Activated naive CD4-positive, alpha-beta T cell treated with anti-CD3 and anti-CD28 coated beads, Interleukin-2, amount 50 U/mL, for 72 hours (primary cell): ENCODE results near the gene CAMSAP3. TPM values are rescaled to one million over a fixed set of nuclear protein-coding genes. Genes with fewer than 3 reads are reported as not detected.
A peak's percentile ranks its signal among the peaks of the same experiment; 100 is the strongest.

Experiments
- ATAC-seq, 2 donors: fragments of 150-1000 bp; cut with Tn5 transposase; 2 replicates each; pipeline ENCODE4 v1.10.0; 2021; ENCODE audit warnings: mild to moderate bottlenecking in 2 of 2, moderate library complexity in 2 of 2
- DNase-seq, 2 donors: peaks; one replicate each; pipeline ENCODE4 v3.0.0; 2021 to 2022; ENCODE audit warnings: low spot score in 2 of 2
- H3K27ac Mint-ChIP-seq, 2 donors: one replicate each; pipeline ENCODE4 v1.8.0; 2022; ENCODE audit warnings: mild to moderate bottlenecking in 2 of 2, mixed read lengths in 2 of 2
- H3K36me3 Mint-ChIP-seq, 2 donors: one replicate each; pipeline ENCODE4 v1.8.0; 2022; ENCODE audit warnings: mixed read lengths in 2 of 2
- H3K9me3 Mint-ChIP-seq, 2 donors: one replicate each; pipeline ENCODE4 v1.8.0; 2022; ENCODE audit warnings: mixed read lengths in 2 of 2
- total RNA-seq, 2 donors: library from RNA; stranded (reverse); gene quantifications; one replicate each; pipeline ENCODE4 v1.2.3, GENCODE V29; 2022

The CAMSAP3 gene, protein sequence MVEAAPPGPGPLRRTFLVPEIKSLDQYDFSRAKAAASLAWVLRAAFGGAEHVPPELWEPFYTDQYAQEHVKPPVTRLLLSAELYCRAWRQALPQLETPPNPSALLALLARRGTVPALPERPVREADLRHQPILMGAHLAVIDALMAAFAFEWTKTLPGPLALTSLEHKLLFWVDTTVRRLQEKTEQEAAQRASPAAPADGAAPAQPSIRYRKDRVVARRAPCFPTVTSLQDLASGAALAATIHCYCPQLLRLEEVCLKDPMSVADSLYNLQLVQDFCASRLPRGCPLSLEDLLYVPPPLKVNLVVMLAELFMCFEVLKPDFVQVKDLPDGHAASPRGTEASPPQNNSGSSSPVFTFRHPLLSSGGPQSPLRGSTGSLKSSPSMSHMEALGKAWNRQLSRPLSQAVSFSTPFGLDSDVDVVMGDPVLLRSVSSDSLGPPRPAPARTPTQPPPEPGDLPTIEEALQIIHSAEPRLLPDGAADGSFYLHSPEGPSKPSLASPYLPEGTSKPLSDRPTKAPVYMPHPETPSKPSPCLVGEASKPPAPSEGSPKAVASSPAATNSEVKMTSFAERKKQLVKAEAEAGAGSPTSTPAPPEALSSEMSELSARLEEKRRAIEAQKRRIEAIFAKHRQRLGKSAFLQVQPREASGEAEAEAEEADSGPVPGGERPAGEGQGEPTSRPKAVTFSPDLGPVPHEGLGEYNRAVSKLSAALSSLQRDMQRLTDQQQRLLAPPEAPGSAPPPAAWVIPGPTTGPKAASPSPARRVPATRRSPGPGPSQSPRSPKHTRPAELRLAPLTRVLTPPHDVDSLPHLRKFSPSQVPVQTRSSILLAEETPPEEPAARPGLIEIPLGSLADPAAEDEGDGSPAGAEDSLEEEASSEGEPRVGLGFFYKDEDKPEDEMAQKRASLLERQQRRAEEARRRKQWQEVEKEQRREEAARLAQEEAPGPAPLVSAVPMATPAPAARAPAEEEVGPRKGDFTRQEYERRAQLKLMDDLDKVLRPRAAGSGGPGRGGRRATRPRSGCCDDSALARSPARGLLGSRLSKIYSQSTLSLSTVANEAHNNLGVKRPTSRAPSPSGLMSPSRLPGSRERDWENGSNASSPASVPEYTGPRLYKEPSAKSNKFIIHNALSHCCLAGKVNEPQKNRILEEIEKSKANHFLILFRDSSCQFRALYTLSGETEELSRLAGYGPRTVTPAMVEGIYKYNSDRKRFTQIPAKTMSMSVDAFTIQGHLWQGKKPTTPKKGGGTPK
- under 1 TPM; 0.07 to 0.80 TPM for total RNA-seq

DNA sequence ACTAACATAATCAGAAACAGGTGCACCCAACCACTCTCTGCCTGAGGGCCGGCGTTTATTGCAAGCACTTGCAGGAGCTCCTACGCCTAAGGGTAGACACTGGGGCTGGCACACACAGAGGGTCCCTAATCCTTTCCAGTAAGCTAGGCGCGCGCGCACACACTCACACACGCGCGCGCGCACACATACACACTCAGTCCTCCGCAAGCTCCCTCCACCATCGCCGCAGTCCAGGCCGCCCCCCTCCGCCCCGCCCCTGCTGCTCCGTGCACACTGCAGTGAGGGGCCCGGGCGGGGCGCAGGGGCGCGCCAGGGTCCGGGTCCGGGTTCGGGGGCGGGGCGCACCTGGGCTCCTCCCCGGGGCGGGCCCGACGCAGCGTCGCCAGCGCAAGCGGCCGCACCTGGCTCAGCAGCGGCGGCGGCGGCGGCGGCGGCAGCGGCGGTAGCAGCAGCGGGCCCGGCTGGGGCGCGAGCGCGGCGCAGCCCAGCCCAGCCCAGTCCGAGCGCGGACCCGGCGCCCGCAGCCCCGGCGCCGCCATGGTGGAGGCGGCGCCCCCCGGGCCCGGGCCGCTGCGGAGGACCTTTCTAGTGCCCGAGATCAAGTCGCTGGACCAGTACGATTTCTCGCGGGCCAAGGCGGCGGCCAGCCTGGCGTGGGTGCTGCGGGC, at the start of gene CAMSAP3:
CAMSAP3 (plus strand) TSS at position 398 of the 668 bp plus-strand sequence; CDS start at position 538, 140 bp downstream.
- DNase-seq (peak in 1 of 2 donors; percentile 62), ATAC-seq (peak; percentile 70 to 87)
- H3K9me3 Mint-ChIP-seq = no peaks in the 10 kb centered on the region
- H3K27ac Mint-ChIP-seq = no peak within 1 kb of the TSS
- no peaks in the 10 kb centered on the region for H3K36me3 Mint-ChIP-seq

DNA sequence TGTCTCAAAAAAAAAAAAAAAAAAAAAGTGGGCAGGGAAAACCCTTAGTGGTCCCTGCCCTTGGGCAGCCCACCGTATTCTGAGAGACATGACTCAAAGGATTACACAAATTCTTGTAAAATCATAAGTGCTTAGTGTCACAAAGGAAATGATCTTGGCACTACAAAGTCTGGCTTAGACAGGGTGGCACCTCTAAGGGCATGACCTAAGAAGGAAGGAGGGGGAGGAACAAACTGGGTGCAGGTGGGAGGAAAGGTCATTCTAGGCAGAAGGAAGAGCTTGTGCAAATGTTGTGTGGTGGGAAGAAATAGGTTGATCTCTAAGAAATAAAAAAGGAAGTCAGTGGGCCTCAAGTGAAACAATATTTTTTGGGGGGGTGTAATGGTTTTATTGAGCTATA, 49.8 kb upstream of the CAMSAP3 start:
- no peaks in the 10 kb centered on the region for H3K9me3 Mint-ChIP-seq
- DNase-seq = no peak
- H3K27ac Mint-ChIP-seq = peak overlapping the region; percentile 2 to 83
- peak; percentile 61 to 85 for ATAC-seq
- H3K36me3 Mint-ChIP-seq = peaks cover 0 to 13% of the 10 kb centered on the region in 2 donors

DNA sequence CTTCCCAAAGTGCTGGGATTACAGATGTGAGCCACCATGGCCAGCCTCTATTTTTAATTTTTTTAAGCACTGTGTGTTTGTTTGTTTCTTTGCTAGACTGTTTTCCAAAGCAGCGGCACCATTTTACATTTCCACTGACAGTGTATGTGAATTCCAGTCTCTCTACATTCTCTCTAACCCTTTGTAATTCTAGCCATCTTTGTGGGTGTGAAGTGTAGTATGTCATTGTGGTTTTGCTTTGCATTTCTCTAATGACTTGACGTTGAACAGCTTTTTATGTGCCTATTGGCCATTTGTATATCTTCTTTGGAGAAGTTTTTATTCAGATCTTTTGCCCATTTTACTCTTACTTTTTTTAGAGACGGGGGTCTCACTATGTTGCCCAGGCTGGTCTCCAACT, 48.5 kb upstream of the CAMSAP3 start:
- Mint-ChIP-seq H3K27ac (peak overlapping the region; percentile 56 to 82), H3K36me3 (peaks cover 0 to 8% of the 10 kb centered on the region in 2 donors)
- ATAC-seq = peak in 1 of 2 donors; percentile 64

DNA sequence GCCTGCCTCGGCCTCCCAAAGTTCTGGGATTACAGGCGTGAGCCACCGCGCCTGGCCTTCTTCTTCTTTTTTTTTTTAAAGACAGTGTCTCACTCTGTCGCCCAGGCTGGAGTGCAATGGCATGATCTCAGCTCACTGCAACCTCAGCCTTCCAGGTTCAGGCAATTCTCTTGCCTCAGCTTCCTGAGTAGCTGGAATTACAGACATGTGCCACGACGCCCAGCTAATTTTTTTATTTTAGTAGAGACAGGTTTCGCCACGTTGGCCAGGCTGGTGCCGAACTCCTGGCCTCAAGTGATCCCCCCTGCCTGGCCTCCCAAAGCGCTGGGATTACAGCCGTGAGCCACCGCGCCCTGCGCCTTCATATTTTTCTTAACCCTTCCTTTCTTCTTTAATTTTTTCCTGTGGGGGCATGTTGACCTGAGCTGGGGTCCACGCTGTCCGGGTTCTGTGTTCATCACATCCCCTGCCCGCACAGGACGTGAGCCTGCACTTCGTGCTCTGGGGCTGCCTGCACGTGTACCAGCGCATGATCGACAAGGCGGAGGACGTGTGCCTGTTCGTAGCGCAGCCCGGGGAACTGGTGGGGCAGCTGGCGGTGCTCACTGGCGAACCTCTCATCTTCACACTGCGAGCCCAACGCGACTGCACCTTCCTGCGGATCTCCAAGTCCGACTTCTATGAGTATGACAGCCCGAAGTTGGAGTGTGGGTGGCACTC, 46.1 kb upstream of the CAMSAP3 start:
- no peak for ATAC-seq
- no peak for DNase-seq
- Mint-ChIP-seq H3K27ac (no peak overlapping the region), H3K36me3 (peaks cover 0 to 6% of the 10 kb centered on the region in 2 donors), H3K9me3 (no peaks in the 10 kb centered on the region)

More for the DNA sequence above, 48.5 kb upstream of the CAMSAP3 start:
- no peak for DNase-seq
- no peaks in the 10 kb centered on the region for H3K9me3 Mint-ChIP-seq

DNA sequence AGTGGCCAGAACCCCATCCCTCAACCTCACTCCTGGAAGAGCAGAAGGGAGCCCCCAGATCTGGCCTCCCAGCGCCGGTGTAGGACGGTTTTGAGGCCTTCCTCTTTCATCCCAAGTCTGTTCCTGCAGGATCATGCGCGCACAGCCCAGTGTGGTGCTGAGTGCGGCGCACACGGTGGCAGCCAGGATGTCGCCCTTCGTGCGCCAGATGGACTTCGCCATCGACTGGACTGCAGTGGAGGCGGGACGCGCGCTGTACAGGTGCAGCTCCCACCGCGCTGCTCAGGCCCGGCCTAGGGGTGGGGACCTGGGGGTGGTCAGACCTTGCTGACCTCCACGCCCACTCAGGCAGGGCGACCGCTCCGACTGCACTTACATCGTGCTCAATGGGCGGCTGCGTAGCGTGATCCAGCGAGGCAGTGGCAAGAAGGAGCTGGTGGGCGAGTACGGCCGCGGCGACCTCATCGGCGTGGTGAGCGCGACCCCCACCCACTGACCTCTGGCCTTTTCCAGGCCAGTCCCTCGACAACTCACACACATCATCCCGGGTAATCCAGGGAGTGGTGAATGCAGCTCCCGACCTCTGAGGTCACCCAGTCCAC, 45.4 kb upstream of the CAMSAP3 start:
- ATAC-seq = no peak
- peaks cover 0 to 6% of the 10 kb centered on the region in 2 donors for H3K36me3 Mint-ChIP-seq
- H3K27ac Mint-ChIP-seq = no peak overlapping the region

DNA sequence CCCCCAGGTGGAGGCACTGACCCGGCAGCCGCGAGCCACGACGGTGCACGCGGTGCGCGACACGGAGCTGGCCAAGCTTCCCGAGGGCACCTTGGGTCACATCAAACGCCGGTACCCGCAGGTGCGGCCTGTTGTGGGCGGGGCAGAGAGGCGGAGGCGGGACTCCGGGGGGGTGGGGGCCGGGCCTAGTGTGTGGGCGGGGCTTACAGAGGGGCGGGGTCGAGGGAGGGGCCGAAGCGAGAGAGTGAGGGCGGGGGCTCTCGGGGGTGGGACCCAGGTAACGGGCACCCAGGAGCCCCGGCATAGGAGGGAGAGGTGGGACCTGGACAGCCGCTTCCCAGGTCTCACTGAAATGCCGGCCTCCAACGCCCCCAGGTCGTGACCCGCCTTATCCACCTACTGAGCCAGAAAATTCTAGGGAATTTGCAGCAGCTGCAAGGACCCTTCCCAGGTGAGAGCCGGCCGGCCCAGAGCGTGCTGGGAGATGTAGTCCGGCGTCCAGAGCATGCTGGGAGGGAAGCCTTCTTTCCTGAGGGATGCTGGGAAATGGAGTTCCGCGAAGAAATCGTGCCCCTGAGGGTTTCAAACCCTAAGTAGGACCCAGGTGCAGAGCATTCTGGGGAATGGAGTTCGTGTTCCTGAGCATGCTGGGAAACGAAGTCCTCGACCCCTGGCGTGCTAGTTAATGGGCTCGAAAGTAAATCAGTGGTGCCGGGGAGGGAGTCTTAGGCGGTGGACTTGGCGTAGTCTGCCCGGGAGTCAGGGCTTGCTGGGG, 44.5 kb upstream of the CAMSAP3 start:
- Mint-ChIP-seq H3K9me3 (no peaks in the 10 kb centered on the region), H3K27ac (peak overlapping the region in 1 of 2 donors; percentile 55), H3K36me3 (peaks cover 0 to 6% of the 10 kb centered on the region in 2 donors)
- DNase-seq (peak in 1 of 2 donors; percentile 25), ATAC-seq (peak in 1 of 2 donors; percentile 74)

More for the DNA sequence above, 45.4 kb upstream of the CAMSAP3 start:
- DNase-seq = no peak
- no peaks in the 10 kb centered on the region for H3K9me3 Mint-ChIP-seq

DNA sequence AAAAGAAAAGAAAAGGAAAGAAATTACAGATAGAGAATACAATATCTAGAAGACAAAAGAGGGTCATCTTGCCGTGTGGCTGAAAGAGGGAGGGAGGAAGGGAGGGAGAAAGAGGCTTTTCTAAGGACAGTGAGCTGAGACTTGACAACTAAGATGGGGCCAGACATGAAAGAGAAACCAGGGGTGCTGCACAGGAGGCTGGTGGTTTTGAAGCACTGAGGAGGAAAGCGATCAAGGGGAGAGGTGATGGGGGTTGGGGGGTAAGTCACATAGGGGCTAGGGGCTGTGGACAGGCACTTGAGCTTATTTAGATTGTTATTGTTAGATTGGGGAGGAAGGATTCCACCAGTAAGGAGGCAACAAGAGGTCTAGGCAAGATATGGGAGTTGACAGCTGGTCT, 42.9 kb upstream of the CAMSAP3 start:
- Mint-ChIP-seq H3K36me3 (peaks cover 0 to 6% of the 10 kb centered on the region in 2 donors), H3K27ac (peak overlapping the region in 1 of 2 donors; percentile 74), H3K9me3 (no peaks in the 10 kb centered on the region)
- DNase-seq = no peak
- no peak for ATAC-seq

DNA sequence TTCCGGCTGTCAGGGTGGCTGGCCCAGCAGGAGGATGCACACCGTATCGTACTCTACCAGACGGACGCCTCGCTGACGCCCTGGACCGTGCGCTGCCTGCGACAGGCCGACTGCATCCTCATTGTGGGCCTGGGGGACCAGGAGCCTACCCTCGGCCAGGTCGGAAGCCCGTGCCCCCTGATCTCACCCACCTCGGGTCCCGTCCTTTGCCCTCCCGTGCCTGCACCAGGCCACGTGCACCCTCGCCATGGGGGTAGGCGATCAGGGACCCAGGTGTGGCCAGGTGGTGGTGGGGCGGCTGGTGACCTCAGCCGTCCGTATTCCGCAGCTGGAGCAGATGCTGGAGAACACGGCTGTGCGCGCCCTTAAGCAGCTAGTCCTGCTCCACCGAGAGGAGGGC, 41.1 kb upstream of the CAMSAP3 start:
- peaks cover 0 to 6% of the 10 kb centered on the region in 2 donors for H3K36me3 Mint-ChIP-seq
- DNase-seq = no peak
- no peak overlapping the region for H3K27ac Mint-ChIP-seq
- no peak for ATAC-seq
- H3K9me3 Mint-ChIP-seq = no peaks in the 10 kb centered on the region

DNA sequence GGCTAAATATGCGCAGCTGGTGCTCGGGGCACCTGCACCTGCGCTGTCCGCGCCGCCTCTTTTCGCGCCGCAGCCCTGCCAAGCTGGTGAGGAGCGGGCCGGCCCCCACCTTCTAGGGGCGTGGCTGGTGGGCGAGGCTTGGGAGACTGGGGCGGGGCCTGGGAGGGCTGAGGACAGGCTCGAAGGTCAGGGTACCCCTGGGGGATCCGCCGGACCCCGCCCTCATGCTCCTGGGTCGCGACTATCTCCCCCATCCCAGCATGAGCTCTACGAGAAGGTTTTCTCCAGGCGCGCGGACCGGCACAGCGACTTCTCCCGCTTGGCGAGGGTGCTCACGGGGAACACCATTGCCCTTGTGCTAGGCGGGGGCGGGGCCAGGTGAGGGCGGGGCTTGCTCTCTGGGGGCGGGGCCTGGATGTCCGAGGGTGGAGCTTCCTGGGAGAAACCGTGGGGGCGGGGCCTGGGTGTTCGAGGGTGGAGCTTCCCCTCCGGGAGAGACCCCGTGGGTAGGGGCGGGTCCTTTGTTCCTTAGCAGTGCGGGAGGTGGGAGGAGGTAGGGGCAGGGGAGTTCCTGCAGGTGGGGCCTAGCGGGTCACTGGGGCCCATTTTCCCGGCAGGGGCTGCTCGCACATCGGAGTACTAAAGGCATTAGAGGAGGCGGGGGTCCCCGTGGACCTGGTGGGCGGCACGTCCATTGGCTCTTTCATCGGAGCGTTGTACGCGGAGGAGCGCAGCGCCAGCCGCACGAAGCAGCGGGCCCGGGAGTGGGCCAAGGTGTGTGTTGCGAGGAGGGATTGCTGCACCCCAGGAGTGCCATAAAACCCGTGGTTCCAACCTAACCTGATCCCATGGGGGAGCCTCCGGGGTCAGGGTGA, 40.4 kb upstream of the CAMSAP3 start:
- H3K36me3 Mint-ChIP-seq = peaks cover 2 to 8% of the 10 kb centered on the region in 2 donors
- ATAC-seq (peak in 1 of 2 donors; percentile 12), DNase-seq (peak in 1 of 2 donors; percentile 28)
- H3K27ac Mint-ChIP-seq = no peak overlapping the region
- H3K9me3 Mint-ChIP-seq = no peaks in the 10 kb centered on the region

DNA sequence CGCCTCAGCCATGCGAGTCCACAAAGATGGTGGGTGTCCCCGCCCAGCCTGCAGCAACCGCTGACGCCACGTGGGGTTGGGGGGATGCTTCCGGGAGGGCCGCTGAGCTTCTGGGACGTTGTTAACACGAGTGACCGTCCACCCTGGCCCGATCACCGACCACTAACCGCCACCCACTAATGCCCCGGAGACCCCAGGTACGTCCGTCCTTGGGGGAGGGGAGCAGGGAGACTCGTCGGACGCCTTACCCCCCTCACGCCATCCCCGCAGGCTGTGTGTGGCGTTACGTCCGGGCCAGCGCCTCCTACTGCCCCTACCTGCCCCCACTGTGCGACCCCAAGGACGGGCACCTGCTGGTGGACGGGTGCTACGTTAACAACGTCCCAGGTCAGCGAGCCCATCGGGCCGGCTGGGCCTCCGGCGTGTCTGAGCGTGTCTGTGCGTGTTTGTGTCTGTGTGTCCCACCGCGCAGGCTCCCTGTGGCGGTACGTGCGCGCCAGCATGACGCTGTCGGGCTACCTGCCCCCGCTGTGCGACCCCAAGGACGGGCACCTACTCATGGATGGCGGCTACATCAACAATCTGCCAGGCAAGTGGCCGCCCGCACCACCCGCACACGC, 38.9 kb upstream of the CAMSAP3 start:
- Mint-ChIP-seq H3K27ac (no peak overlapping the region), H3K36me3 (peaks cover 4 to 5% of the 10 kb centered on the region in 2 donors), H3K9me3 (no peaks in the 10 kb centered on the region)
- no peak for ATAC-seq
- DNase-seq = no peak

DNA sequence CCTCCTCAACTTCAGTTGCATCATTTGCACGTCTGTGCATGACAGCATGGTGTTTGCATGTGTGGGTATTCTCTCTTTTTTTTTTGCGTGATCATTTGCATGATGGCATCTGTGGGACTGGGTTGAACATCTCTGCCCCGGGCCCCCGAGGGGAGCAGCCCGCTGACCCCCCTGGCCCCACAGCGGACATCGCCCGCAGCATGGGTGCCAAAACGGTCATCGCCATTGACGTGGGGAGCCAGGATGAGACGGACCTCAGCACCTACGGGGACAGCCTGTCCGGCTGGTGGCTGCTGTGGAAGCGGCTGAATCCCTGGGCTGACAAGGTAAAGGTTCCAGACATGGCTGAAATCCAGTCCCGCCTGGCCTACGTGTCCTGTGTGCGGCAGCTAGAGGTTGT, 37.0 kb upstream of the CAMSAP3 start:
- no peak overlapping the region for H3K27ac Mint-ChIP-seq
- H3K36me3 Mint-ChIP-seq = peaks cover 4 to 5% of the 10 kb centered on the region in 2 donors
- ATAC-seq (no peak), DNase-seq (no peak)
- H3K9me3 Mint-ChIP-seq = no peaks in the 10 kb centered on the region

DNA sequence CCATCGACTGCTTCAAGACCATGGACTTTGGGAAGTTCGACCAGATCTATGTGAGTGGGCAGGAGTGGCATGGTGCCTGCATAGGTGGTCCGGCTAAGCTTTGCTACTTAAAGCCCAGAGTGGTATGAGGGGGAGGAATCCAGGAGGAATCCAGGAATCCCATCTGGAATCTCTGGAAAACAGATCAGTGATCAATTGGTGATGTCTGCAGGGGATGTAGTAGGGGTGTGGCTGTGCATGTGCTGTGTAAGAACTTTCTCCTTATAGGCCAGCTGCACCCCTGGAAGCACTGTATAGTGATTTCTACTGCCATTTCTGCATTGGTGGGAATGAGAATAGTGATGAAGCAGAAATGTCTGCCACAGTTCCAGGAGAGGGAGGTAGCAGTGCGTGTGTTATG, 36.6 kb upstream of the CAMSAP3 start:
- DNase-seq (no peak), ATAC-seq (no peak)
- H3K36me3 Mint-ChIP-seq = peaks cover 4 to 5% of the 10 kb centered on the region in 2 donors
- no peak overlapping the region for H3K27ac Mint-ChIP-seq
- no peaks in the 10 kb centered on the region for H3K9me3 Mint-ChIP-seq

DNA sequence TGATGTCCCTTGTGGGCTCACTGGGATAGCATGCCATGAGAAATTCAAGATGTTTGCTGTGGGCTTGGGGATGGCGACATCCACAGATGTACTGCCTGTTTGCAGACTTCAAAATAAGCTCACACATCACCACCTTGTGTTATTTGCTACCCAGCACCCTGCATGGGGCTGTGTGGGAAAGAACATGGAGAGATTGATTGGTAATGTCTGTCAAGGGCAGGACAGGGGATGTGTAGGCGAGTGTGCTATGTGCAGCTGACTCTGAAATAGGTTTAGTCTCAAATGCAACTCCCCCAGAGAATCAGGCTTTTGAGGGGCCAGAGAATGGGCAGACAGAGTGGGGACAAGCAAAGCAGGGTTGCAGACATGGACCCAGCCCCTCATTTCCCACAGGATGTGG, 35.4 kb upstream of the CAMSAP3 start:
- Mint-ChIP-seq H3K27ac (no peak overlapping the region), H3K9me3 (no peaks in the 10 kb centered on the region), H3K36me3 (peaks cover 4 to 5% of the 10 kb centered on the region in 2 donors)
- no peak for DNase-seq
- no peak for ATAC-seq
